ENCODE results near the gene PPOX.
A peak's percentile ranks its signal among the peaks of the same experiment; 100 is the strongest.

The PPOX gene

GRCh38 chr1:161198194-161198896, 32.1 kb downstream of the PPOX start:
- no peak for DNase-seq (ENCODE audit: low read depth)

GRCh38 chr1:161198897-161199431, 32.7 kb downstream of the PPOX start, which contains the start of gene ADAMTS4:
ADAMTS4 (minus strand) TSS chr1:161199054; CDS start chr1:161198627, 427 bp downstream.
- DNase-seq (ENCODE audit: low read depth): peak; percentile 87

DNA sequence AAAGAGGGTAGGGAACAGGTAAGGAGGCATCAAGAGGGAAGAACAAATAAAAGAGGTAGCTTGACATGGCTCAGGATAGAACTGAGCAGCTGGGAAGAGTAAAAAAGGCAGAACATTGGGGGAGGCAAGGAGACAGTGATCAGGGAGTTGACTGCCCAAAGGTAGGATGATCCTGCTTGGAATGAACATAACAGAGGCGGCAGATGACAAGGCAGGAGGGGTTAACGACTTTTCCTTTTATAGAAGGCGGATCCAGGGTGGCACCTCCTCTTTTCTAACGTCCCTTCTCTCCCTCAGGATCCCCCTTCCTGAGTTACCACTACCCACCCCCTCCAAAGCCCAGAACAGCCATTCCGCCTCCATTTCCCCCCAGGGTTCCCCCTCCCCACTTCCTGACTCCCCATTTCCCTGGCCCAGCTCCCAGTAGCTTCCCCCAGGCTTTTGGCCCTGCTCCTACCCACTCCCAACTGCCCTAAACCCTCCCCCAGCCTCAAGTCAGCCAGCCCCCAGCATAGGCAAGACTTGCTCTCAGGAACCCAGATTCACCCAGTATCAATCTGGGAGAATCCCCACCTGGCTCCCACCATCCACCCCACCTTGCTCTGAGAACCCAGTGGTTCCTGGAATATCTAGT, 33.4 kb downstream of the PPOX start:
- no peak for DNase-seq (ENCODE audit: low read depth)

DNA sequence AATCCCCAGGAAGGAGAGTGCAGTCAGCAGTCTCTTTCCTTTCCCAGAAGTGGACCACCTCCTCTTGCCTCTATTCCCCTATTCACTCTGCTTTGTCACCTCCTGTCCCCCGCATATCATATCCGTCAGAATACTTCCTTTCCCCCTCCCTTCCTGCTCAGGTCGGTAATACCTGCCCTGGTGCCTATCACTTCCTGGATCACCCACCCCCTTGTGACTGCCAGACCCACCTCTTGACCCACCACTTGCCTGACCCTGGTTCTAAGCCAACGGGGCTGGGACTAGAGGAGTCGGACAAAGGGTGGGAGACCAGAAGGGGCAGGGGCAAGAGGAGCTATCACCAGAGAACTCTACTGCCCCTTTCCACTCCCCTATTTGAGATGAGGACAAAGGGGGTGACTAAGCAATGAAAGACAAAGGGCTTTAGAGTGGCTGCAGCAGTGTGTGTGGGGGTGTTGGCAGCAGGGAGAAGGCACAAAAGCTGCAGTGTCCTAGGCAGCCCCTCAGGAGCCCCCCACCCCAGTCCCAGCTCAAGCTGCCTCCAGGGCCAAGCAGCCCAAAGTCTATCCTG, 34.3 kb downstream of the PPOX start:
- DNase-seq (ENCODE audit: low read depth): no peak

DNA sequence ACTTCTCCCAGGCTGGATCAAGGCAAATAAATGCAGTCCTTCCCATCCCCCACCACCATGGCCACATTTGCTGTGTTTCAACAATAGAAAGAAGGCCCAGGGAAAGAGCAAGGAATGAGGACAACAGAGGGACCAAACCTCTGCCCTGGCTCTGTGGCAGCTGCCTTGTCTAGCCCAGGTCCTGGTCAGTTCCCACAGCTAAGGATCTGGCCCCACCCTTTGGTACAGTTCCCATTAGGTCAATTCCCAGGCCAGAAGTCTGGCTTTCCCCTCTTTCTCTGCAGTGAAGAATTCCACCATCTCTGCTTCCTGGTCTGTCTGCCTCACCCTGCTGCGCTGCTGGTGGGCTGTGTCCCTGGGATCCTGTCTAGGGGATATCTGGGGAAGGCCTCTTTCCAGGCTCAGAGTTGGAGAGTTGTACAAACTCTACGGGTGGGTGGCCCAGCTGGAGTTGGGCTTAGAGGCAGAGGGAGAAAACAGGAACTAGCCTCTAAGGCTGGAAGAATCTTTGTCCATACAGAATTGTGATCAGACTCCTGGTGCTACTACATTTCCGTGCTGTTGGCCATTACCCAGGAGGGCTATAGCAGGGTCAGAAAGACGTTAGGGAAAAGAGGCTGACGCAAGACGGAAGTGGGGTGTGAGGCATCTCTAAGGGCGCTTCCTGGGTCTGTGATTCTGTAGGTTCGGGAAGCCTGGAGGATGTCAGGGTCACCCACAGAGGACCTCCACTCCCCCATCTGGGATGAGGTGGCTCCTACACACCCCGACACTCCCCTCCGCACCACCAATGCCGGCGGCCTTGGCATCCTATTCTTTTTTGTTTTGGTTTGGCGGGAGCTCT, 35.0 kb downstream of the PPOX start:
- peak; percentile 80 for DNase-seq (ENCODE audit: low read depth)

GRCh38 chr1:161201836-161202712, 35.8 kb downstream of the PPOX start, which contains the start of gene NDUFS2:
NDUFS2 (plus strand) TSS chr1:161202367; CDS start chr1:161202386, 19 bp downstream.
- DNase-seq (ENCODE audit: low read depth): peak; percentile 94

- no peak for DNase-seq (ENCODE audit: low read depth)
Observed at GRCh38 chr1:161206411-161207140, 40.4 kb downstream of the PPOX start.

GRCh38 chr1:161207173-161207572, 40.9 kb downstream of the PPOX start:
- no peak for DNase-seq (ENCODE audit: low read depth)

DNA sequence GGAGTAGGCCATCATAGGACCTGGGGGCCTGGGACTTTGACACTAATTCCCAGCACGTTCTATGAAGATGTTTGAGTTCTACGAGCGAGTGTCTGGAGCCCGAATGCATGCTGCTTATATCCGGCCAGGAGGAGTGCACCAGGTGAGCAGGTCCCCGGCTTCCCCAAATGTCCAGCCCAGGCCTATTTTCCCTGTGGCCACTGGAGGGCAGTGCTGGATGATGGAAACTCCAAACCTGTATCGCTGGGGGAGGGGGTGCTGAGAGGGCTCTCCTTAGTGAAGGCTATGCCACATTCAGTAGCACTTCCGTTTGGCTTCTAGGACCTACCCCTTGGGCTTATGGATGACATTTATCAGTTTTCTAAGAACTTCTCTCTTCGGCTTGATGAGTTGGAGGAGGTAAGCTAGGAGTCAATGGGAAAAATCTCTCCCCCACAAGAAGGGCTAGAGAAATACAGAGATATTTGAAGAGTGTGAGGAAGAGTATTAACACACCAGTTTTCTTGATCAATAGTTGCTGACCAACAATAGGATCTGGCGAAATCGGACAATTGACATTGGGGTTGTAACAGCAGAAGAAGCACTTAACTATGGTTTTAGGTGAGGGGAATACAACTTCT, 43.7 kb downstream of the PPOX start:
- DNase-seq (ENCODE audit: low read depth): no peak

GRCh38 chr1:161214369-161214768, 48.1 kb downstream of the PPOX start:
- DNase-seq (ENCODE audit: low read depth): no peak

- no peak for DNase-seq (ENCODE audit: low read depth)
Observed at GRCh38 chr1:161215076-161215475, 48.9 kb downstream of the PPOX start, which contains the start of gene FCER1G. FCER1G (plus strand) TSS chr1:161215295; CDS start chr1:161215322, 27 bp downstream.

DNA sequence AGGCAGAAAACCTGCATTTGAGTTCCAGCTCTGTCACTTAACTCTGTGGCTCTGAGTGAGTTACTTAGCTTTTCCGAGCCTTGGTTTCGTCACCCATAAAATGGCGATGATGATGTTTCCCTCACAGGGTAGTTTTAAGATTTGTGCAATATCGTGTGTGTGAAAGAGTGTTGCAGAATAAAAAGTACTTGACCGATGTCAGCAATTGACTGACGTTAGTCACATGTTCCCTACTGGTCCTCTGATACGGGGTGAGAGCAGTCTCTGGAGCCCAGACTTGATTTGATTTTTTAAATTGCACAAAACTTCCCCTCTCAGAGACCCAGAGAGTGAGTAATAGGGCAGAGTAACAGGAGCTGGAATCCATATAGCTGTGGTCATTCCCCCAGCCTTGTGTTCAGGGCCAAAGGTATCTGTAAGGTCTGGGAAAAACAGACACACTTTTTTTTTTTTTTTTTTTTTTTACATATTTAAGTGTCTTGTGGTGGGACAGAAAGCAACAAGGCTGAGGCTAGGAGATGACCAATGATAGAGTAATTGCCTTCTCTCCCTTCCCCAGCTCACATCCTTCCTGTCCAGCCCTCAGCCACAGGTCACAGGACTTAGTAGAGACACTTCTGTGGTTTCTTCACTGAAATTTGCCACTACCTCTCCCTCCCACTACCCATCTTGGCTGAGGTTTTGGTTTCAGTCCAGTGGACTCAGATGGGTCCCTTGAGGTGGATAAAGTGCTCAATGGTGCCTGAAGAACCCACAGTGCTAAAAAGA, 50.9 kb downstream of the PPOX start:
- peak; percentile 88 for DNase-seq (ENCODE audit: low read depth)

GRCh38 chr1:161217831-161218230, 51.6 kb downstream of the PPOX start:
- no peak for DNase-seq (ENCODE audit: low read depth)

- DNase-seq (ENCODE audit: low read depth): no peak
Observed at GRCh38 chr1:161218301-161219077, 52.3 kb downstream of the PPOX start.

DNA sequence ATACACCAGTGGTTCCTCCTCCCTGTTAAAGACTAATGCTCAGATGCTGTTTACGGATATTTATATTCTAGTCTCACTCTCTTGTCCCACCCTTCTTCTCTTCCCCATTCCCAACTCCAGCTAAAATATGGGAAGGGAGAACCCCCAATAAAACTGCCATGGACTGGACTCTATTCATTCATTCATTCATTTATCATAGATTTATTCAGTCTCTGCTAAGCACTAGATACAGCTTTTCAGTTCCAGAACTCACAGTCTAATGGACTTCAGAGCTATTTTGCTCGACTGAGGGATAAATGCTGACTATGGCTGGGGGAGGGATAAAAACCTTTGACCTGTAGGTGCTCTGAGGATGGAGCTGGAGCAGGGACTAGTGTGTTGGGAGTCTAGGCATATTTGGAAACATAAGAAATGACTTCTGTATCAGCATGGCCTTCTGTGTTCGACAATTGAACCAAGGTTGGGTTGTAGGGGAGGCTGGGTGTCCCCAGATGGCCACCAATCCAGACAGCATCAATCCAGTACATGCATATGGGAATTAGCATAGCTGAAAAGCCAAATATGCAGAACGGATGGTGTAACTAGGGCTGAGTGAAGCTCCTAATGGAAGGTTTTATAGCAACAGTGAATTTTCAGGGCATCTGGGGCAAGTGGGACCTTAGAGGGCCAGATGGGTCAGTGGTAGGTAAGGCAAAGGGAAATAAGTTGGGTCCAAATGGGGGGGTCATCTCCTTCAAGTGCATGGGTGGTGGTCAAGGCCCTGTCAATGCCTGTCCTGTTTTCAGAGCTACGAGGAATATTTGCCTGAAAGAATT, 53.1 kb downstream of the PPOX start:
- no peak for DNase-seq (ENCODE audit: low read depth)

GRCh38 chr1:161220002-161220401, 53.8 kb downstream of the PPOX start:
- DNase-seq (ENCODE audit: low read depth): no peak
